Retinal pigment epithelial cell (primary cell): ENCODE measurements around the gene PTOV1.

Source experiments
- DNase-seq: peaks from one replicate; pipeline ENCODE4 v3.0.0-alpha.2; 2010; ENCODE audit warnings: low read depth
- H3K4me3 ChIP-seq: 2 replicates; pipeline ENCODE4 v1.5.1; 2011; ENCODE audit warnings: mild to moderate bottlenecking, low read length, control low read depth, moderate library complexity
- CTCF ChIP-seq: conservative IDR thresholded peaks from 2 replicates; pipeline ENCODE4 v1.5.1; 2011; ENCODE audit warnings: low read depth, low read length, control low read depth, inconsistent platforms

The PTOV1 gene

GRCh38 chr19:49829721-49830120 is 21.2 kb upstream of the PTOV1 start:
- no peak overlapping the region for H3K4me3 ChIP-seq
- no peak for TF ChIP-seq CTCF
- no peak for DNase-seq

GRCh38 chr19:49830766-49831165 is 20.2 kb upstream of the PTOV1 start:
- no peak overlapping the region for H3K4me3 ChIP-seq
- DNase-seq: no peak
- no peak for TF ChIP-seq CTCF

- DNase-seq: no peak
- no peak overlapping the region for H3K4me3 ChIP-seq
- no peak for TF ChIP-seq CTCF
These were observed 19.4 kb upstream of the PTOV1 start for GRCh38 chr19:49831592-49831991.

- H3K4me3 ChIP-seq: no peak overlapping the region
- DNase-seq: no peak
- TF ChIP-seq CTCF: no peak
These were observed 18.4 kb upstream of the PTOV1 start for GRCh38 chr19:49832556-49832955.

- no peak for TF ChIP-seq CTCF
- DNase-seq: no peak
- H3K4me3 ChIP-seq: no peak overlapping the region
These were observed 17.4 kb upstream of the PTOV1 start for GRCh38 chr19:49833599-49833998.

DNA sequence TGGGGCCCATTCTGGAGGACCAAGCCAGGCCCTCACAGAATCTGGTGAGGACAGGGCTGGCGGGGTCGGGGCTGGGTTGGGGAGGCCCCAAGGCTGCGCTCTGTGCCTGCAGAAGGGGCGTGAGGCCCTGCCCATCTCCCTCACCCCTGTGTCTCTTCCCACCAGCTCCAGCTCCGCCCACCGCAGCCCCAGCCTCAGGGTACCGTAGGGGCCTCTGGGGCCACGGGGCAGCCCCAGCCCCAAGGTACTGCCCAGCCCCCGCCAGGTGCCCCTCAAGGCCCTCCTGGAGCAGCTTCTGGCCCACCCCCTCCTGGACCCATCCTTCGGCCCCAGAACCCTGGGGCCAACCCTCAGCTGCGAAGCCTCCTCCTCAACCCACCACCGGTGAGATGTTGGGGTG is 15.4 kb upstream of the PTOV1 start:
- no peak for DNase-seq
- no peak for TF ChIP-seq CTCF
- no peak overlapping the region for H3K4me3 ChIP-seq

- no peak for DNase-seq
- H3K4me3 ChIP-seq: no peak overlapping the region
- TF ChIP-seq CTCF: no peak
These were observed 14.6 kb upstream of the PTOV1 start for GRCh38 chr19:49836176-49837008.
